Esophagus squamous epithelium (tissue), 5 donors: ENCODE results near the gene KSR2. TPM values are rescaled to one million over a fixed set of nuclear protein-coding genes. Genes with fewer than 3 reads are reported as not detected.
"Not testable (repeated sequence)": the region's sequence is repeated elsewhere in the genome, so short reads cannot be mapped to it uniquely, and the experiment has no call there.

Experiments used
- DNase-seq: peaks from one replicate; lab custom pipeline; 2025; lab: John Stamatoyannopoulos, UW
- H3K27ac ChIP-seq, 4 donors: fragments of 200-600 bp; sonication (generic); one replicate each; pipeline ENCODE4 v1.5.1; 2016 to 2019; ENCODE audit warnings: mild to moderate bottlenecking in 1 of 4
- H3K27me3 ChIP-seq, 4 donors: fragments of 200-600 bp; sonication (generic); 1 replicate in 3 of 4; 2 replicates in 1 of 4; pipeline versions ENCODE4 v1.5.1 to v1.6.0; 2017 to 2021; ENCODE audit warnings: antibody characterized with exemption in 1 of 4
- H3K36me3 ChIP-seq, 3 donors: fragments of 200-600 bp; sonication (generic); one replicate each; pipeline ENCODE4 v1.5.1; 2016 to 2019
- H3K4me1 ChIP-seq, 3 donors: fragments of 200-600 bp; sonication (generic); one replicate each; pipeline ENCODE4 v1.5.1; 2017 to 2019
- H3K4me3 ChIP-seq, 4 donors: fragments of 200-600 bp; sonication (generic); 1 replicate in 3 of 4; 2 replicates in 1 of 4; pipeline ENCODE4 v1.5.1; 2016 to 2019; ENCODE audit warnings: mild to moderate bottlenecking in 2 of 4, moderate library complexity in 1 of 4
- H3K9me3 ChIP-seq, 3 donors: fragments of 200-600 bp; sonication (generic); one replicate each; pipeline ENCODE4 v1.5.1; 2016 to 2019
- CTCF ChIP-seq, 6 experiments: fragments of 450-650 bp in 4 of 6; fragments of 200-600 bp in 2 of 6; sonication (generic) in 2 of 6; IDR thresholded peaks; one replicate each; pipeline ENCODE4 v1.5.1; 2016 to 2019; ENCODE audit warnings: antibody characterized with exemption in 6 of 6, mild to moderate bottlenecking in 4 of 6, moderate library complexity in 4 of 6
- POLR2A ChIP-seq, 4 donors: fragments of 450-650 bp; IDR thresholded peaks; one replicate each; pipeline ENCODE4 v1.6.1; 2017; ENCODE audit warnings: antibody characterized with exemption in 4 of 4, mild to moderate bottlenecking in 4 of 4, moderate library complexity in 3 of 4
- WGBS, 2 donors: methylation state at CpG; one replicate each; pipeline ENCODE4 v1.1.5; 2018; 5-methylcytosine and 5-hydroxymethylcytosine counted together
- intact Hi-C: fragments of 100-400 bp; cut with DNase I; formaldehyde crosslinking; loops from one replicate; pipeline ENCODE4 v1.15.0; 2022
- total RNA-seq, 4 donors: library from RNA; depleted of rRNA; stranded (reverse); fragments of >200 nt; gene quantifications; one replicate each; pipeline ENCODE4 v1.1.0, GENCODE V29; 2016
- donor health status: DM: yes; HTN: yes; CAD: no.

Gene KSR2
- total RNA-seq, 4 donors from 2014 or later: under 0.01 to 0.13 (median 0.03) TPM

GRCh38 chr12:117743761-117744160 is 225.0 kb downstream of the KSR2 start:
- intact Hi-C loops: no loop called here
- H3K27ac ChIP-seq: no peak overlapping the region
- H3K4me1 ChIP-seq: no peaks in the 10 kb centered on the region
- no peaks in the 10 kb centered on the region for H3K36me3 ChIP-seq
- TF ChIP-seq CTCF (IDR thresholded peaks at IDR 0.05) (no peak), POLR2A (IDR thresholded peaks at IDR 0.05) (no peak)
- no peak for DNase-seq
- H3K4me3 ChIP-seq: no peak overlapping the region
- H3K27me3 ChIP-seq: no peaks in the 10 kb centered on the region
- H3K9me3 ChIP-seq: no peaks in the 10 kb centered on the region
- 83 to 92% methylated on average over 1 of the region's 1 CpG for WGBS, 2 donors

GRCh38 chr12:117742721-117743120 is 226.1 kb downstream of the KSR2 start:
- Histone ChIP-seq H3K36me3 (no peaks in the 10 kb centered on the region), H3K27me3 (no peaks in the 10 kb centered on the region), H3K27ac (no peak overlapping the region), H3K4me1 (no peaks in the 10 kb centered on the region), H3K9me3 (no peaks in the 10 kb centered on the region), H3K4me3 (no peak overlapping the region)
- WGBS, 2 donors: 79% methylated on average over 4 of the region's 4 CpGs
- no peak for DNase-seq
- intact Hi-C loops: no loop called here
- TF ChIP-seq POLR2A (IDR thresholded peaks at IDR 0.05) (no peak), CTCF (IDR thresholded peaks at IDR 0.05) (no peak)

GRCh38 chr12:117738233-117738632 is 230.6 kb downstream of the KSR2 start:
- Histone ChIP-seq H3K36me3 (no peaks in the 10 kb centered on the region), H3K27me3 (no peaks in the 10 kb centered on the region), H3K4me3 (no peak overlapping the region), H3K4me1 (no peaks in the 10 kb centered on the region), H3K9me3 (no peaks in the 10 kb centered on the region), H3K27ac (no peak overlapping the region)
- TF ChIP-seq CTCF (IDR thresholded peaks at IDR 0.05): no peak
- no peak for TF ChIP-seq POLR2A (IDR thresholded peaks at IDR 0.05)
- 31 to 53% methylated on average over 6 of the region's 6 CpGs for WGBS, 2 donors
- DNase-seq: no peak
- intact Hi-C loops: no loop called here

- H3K27me3 ChIP-seq: no peaks in the 10 kb centered on the region
- no peak overlapping the region for H3K27ac ChIP-seq
- TF ChIP-seq POLR2A (IDR thresholded peaks at IDR 0.05) (no peak), CTCF (IDR thresholded peaks at IDR 0.05) (no peak)
- no peaks in the 10 kb centered on the region for H3K4me1 ChIP-seq
- no peaks in the 10 kb centered on the region for H3K36me3 ChIP-seq
- no peak overlapping the region for H3K4me3 ChIP-seq
- 47 to 100% methylated on average over 1 of the region's 1 CpG for WGBS, 2 donors
- H3K9me3 ChIP-seq: no peaks in the 10 kb centered on the region
- no peak for DNase-seq
- intact Hi-C loops: no loop called here
These were observed 235.3 kb downstream of the KSR2 start for GRCh38 chr12:117733549-117733805.

GRCh38 chr12:117732761-117733548 is 235.8 kb downstream of the KSR2 start:
- Histone ChIP-seq H3K27me3 (no peaks in the 10 kb centered on the region), H3K4me3 (no peak overlapping the region), H3K27ac (no peak overlapping the region), H3K4me1 (no peaks in the 10 kb centered on the region), H3K36me3 (no peaks in the 10 kb centered on the region), H3K9me3 (no peaks in the 10 kb centered on the region)
- WGBS, 2 donors: 83 to 86% methylated on average over 12 to 13 of the region's 13 CpGs
- no peak for DNase-seq
- intact Hi-C loops: no loop called here
- no peak for TF ChIP-seq POLR2A (IDR thresholded peaks at IDR 0.05)
- TF ChIP-seq CTCF (IDR thresholded peaks at IDR 0.05): no peak

- no CpG with 5 or more reads among the region's 32 CpGs for WGBS, 2 donors
- H3K9me3 ChIP-seq, intact Hi-C loops, H3K27me3 ChIP-seq, H3K4me3 ChIP-seq, H3K4me1 ChIP-seq, DNase-seq, H3K36me3 ChIP-seq, H3K27ac ChIP-seq: not testable (repeated sequence)
These were observed 237.7 kb downstream of the KSR2 start for GRCh38 chr12:117731131-117731530.
